ENCODE data around the gene CASP2.
A peak's percentile ranks its signal among the peaks of the same experiment; 100 is the strongest.

CASP2 gene

DNA sequence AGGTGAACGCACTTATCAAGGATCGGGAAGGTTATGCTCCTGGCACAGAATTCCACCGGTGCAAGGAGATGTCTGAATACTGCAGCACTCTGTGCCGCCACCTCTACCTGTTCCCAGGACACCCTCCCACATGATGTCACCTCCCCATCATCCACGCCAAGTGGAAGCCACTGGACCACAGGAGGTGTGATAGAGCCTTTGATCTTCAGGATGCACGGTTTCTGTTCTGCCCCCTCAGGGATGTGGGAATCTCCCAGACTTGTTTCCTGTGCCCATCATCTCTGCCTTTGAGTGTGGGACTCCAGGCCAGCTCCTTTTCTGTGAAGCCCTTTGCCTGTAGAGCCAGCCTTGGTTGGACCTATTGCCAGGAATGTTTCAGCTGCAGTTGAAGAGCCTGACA, 16.8 kb downstream of the CASP2 start:
- TF ChIP-seq, protein P1, sequence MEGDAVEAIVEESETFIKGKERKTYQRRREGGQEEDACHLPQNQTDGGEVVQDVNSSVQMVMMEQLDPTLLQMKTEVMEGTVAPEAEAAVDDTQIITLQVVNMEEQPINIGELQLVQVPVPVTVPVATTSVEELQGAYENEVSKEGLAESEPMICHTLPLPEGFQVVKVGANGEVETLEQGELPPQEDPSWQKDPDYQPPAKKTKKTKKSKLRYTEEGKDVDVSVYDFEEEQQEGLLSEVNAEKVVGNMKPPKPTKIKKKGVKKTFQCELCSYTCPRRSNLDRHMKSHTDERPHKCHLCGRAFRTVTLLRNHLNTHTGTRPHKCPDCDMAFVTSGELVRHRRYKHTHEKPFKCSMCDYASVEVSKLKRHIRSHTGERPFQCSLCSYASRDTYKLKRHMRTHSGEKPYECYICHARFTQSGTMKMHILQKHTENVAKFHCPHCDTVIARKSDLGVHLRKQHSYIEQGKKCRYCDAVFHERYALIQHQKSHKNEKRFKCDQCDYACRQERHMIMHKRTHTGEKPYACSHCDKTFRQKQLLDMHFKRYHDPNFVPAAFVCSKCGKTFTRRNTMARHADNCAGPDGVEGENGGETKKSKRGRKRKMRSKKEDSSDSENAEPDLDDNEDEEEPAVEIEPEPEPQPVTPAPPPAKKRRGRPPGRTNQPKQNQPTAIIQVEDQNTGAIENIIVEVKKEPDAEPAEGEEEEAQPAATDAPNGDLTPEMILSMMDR (IDR thresholded peaks at IDR 0.05; ENCODE audit: insufficient read depth, low read length, poor library complexity, severe bottlenecking), result no peak
- TF ChIP-seq EZH2phosphoT487 (conservative IDR thresholded peaks at IDR 0.05; ENCODE audit: low read length), result no peak
- no peak overlapping the region for H2AFZ ChIP-seq (ENCODE audit: low read depth, low read length, severe bottlenecking)
- H3K4me3 ChIP-seq (ENCODE audit: insufficient read depth, low read length, poor library complexity, severe bottlenecking), result no peak overlapping the region
- H3F3A ChIP-seq (ENCODE audit: insufficient read depth), result no peaks in the 10 kb centered on the region
- H3K27me3 ChIP-seq (ENCODE audit: low read length), result no peaks in the 10 kb centered on the region
- no peak overlapping the region for H3K4me2 ChIP-seq (ENCODE audit: low read depth, low read length, poor library complexity, severe bottlenecking)
- peaks cover 26% of the 10 kb centered on the region for H3K36me3 ChIP-seq (ENCODE audit: low read length)
- no peak overlapping the region for H3K27ac ChIP-seq (ENCODE audit: low read depth, low read length)
- no peaks in the 10 kb centered on the region for H3K9me2 ChIP-seq (replicated peaks; ENCODE audit: insufficient read depth, low read length)
- H3K9ac ChIP-seq (ENCODE audit: low read length), result no peak overlapping the region
- no peaks in the 10 kb centered on the region for H3K9me3 ChIP-seq (ENCODE audit: insufficient read depth, low read length)
- no peaks in the 10 kb centered on the region for H4K20me1 ChIP-seq (ENCODE audit: low read depth, low read length)
- no peaks in the 10 kb centered on the region for H3K79me2 ChIP-seq (ENCODE audit: insufficient read depth, low read length)

DNA sequence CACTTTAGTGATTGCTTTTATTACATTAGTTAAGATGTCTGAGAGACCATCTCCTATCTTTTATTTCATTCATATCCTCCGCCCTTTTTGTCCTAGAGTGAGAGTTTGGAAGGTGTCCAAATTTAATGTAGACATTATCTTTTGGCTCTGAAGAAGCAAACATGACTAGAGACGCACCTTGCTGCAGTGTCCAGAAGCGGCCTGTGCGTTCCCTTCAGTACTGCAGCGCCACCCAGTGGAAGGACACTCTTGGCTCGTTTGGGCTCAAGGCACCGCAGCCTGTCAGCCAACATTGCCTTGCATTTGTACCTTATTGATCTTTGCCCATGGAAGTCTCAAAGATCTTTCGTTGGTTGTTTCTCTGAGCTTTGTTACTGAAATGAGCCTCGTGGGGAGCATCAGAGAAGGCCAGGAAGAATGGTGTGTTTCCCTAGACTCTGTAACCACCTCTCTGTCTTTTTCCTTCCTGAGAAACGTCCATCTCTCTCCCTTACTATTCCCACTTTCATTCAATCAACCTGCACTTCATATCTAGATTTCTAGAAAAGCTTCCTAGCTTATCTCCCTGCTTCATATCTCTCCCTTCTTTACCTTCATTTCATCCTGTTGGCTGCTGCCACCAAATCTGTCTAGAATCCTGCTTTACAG, 17.4 kb downstream of the CASP2 start:
- no peaks in the 10 kb centered on the region for H3K79me2 ChIP-seq (ENCODE audit: insufficient read depth, low read length)
- no peaks in the 10 kb centered on the region for H3K27me3 ChIP-seq (ENCODE audit: low read length)
- H3K36me3 ChIP-seq (ENCODE audit: low read length), result peaks cover 22% of the 10 kb centered on the region
- H3K4me2 ChIP-seq (ENCODE audit: low read depth, low read length, poor library complexity, severe bottlenecking), result no peak overlapping the region
- no peak overlapping the region for H3K4me3 ChIP-seq (ENCODE audit: insufficient read depth, low read length, poor library complexity, severe bottlenecking)
- H3F3A ChIP-seq (ENCODE audit: insufficient read depth), result no peaks in the 10 kb centered on the region
- H2AFZ ChIP-seq (ENCODE audit: low read depth, low read length, severe bottlenecking), result no peak overlapping the region
- no peak overlapping the region for H3K9ac ChIP-seq (ENCODE audit: low read length)
- H3K9me3 ChIP-seq (ENCODE audit: insufficient read depth, low read length), result no peaks in the 10 kb centered on the region
- H4K20me1 ChIP-seq (ENCODE audit: low read depth, low read length), result no peaks in the 10 kb centered on the region
- TF ChIP-seq, protein P1 (IDR thresholded peaks at IDR 0.05; ENCODE audit: insufficient read depth, low read length, poor library complexity, severe bottlenecking), result peak; percentile 48
- TF ChIP-seq EZH2phosphoT487 (conservative IDR thresholded peaks at IDR 0.05; ENCODE audit: low read length), result no peak
- no peak overlapping the region for H3K27ac ChIP-seq (ENCODE audit: low read depth, low read length)
- H3K9me2 ChIP-seq (replicated peaks; ENCODE audit: insufficient read depth, low read length), result no peaks in the 10 kb centered on the region

DNA sequence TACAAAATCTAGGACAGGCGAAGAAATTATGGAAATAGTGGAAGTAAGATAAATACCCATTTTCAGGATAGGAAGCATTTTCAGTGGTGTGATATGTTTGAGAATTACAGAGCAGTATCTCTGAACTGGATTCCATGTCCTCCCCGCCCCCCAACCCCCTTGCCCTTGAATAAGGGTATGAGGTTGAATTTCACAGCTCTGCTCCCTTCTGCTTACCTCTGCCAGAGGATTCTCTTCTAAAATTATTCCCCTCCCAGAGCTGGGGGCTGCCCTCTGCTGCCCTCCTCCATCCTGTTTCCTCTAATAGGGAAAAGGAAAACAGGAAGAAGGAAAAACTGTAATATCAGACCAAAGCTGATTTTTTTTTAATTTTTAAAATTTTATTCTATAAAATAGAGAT, 20.5 kb downstream of the CASP2 start:
- Histone ChIP-seq H3K9me2 (replicated peaks; ENCODE audit: insufficient read depth, low read length) (no peaks in the 10 kb centered on the region), H4K20me1 (ENCODE audit: low read depth, low read length) (no peaks in the 10 kb centered on the region), H2AFZ (ENCODE audit: low read depth, low read length, severe bottlenecking) (no peak overlapping the region), H3K9ac (ENCODE audit: low read length) (no peak overlapping the region), H3K27me3 (ENCODE audit: low read length) (no peaks in the 10 kb centered on the region), H3K9me3 (ENCODE audit: insufficient read depth, low read length) (no peaks in the 10 kb centered on the region), H3K79me2 (ENCODE audit: insufficient read depth, low read length) (no peaks in the 10 kb centered on the region), H3K36me3 (ENCODE audit: low read length) (peaks cover 11% of the 10 kb centered on the region; the same call in 1 of the 2 replicates), H3K4me3 (ENCODE audit: insufficient read depth, low read length, poor library complexity, severe bottlenecking) (no peak overlapping the region), H3F3A (ENCODE audit: insufficient read depth) (0 out of 2 replicates have a peak, but pooled peaks cover 3% of the 10 kb centered on the region), H3K4me2 (ENCODE audit: low read depth, low read length, poor library complexity, severe bottlenecking) (no peak overlapping the region), H3K27ac (ENCODE audit: low read depth, low read length) (no peak overlapping the region)
- TF ChIP-seq EZH2phosphoT487 (conservative IDR thresholded peaks at IDR 0.05; ENCODE audit: low read length), result no peak

DNA sequence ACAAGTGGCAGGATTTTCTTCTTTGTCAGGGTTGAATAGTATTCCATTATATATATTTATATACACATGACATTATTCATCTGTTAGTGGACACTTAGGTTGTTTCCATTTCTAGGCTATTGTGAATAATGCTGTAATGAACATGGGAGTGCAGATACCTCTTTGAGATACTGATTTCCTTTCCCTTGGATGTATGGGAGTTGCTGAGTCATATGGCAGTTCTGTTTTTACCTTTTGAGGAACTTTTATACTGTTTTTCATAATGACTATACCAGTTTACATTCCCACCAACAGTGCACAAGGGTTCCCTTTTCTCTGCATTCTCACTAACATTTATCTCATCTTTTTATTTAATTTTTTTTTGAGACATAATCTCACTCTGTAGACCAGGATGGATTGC, 26.0 kb downstream of the CASP2 start:
- H3K27me3 ChIP-seq (ENCODE audit: low read length), result no peaks in the 10 kb centered on the region
- no peaks in the 10 kb centered on the region for H3K9me3 ChIP-seq (ENCODE audit: insufficient read depth, low read length)
- TF ChIP-seq, protein P1 (IDR thresholded peaks at IDR 0.05; ENCODE audit: insufficient read depth, low read length, poor library complexity, severe bottlenecking), result no peak
- TF ChIP-seq EZH2phosphoT487 (conservative IDR thresholded peaks at IDR 0.05; ENCODE audit: low read length), result no peak
- H3K36me3 ChIP-seq (ENCODE audit: low read length), result no peaks in the 10 kb centered on the region
- no peaks in the 10 kb centered on the region for H3K9me2 ChIP-seq (replicated peaks; ENCODE audit: insufficient read depth, low read length)
- H3K79me2 ChIP-seq (ENCODE audit: insufficient read depth, low read length), result no peaks in the 10 kb centered on the region
- no peak overlapping the region for H3K4me2 ChIP-seq (ENCODE audit: low read depth, low read length, poor library complexity, severe bottlenecking)
- no peak overlapping the region for H3K9ac ChIP-seq (ENCODE audit: low read length)
- no peak overlapping the region for H2AFZ ChIP-seq (ENCODE audit: low read depth, low read length, severe bottlenecking)
- H4K20me1 ChIP-seq (ENCODE audit: low read depth, low read length), result no peaks in the 10 kb centered on the region
- no peak overlapping the region for H3K27ac ChIP-seq (ENCODE audit: low read depth, low read length)
- H3F3A ChIP-seq (ENCODE audit: insufficient read depth), result 0 out of 2 replicates have a peak, but pooled peaks cover 3% of the 10 kb centered on the region
- no peak overlapping the region for H3K4me3 ChIP-seq (ENCODE audit: insufficient read depth, low read length, poor library complexity, severe bottlenecking)

Data from SU-DHL-6 (cell line).